HUDEP-2 (cell line): Measurements from ENCODE around the gene SLC25A30.
A peak's percentile ranks its signal among the peaks of the same experiment; 100 is the strongest.
"Not testable (repeated sequence)": the region's sequence is repeated elsewhere in the genome, so short reads cannot be mapped to it uniquely, and the experiment has no call there.

Source experiments
- DNase-seq, 76 experiments: peaks; one replicate each; lab custom pipeline; 2025; ENCODE audit not compliant: unreplicated experiment in 76 of 76; lab: John Stamatoyannopoulos, UW

The SLC25A30 gene

GRCh38 chr13:45369116-45369515 is 49.1 kb downstream of the SLC25A30 start:
- no peak for DNase-seq

- DNase-seq = no peak
These were observed 49.6 kb downstream of the SLC25A30 start for GRCh38 chr13:45368571-45368970.

- no peak for DNase-seq
These were observed 50.2 kb downstream of the SLC25A30 start for GRCh38 chr13:45368005-45368404.

- DNase-seq = peak in 69 of 76 experiments; percentile 3 to 81 (median 49)
These were observed 50.8 kb downstream of the SLC25A30 start for GRCh38 chr13:45367358-45367757.

- DNase-seq = no peak
These were observed 52.7 kb downstream of the SLC25A30 start for GRCh38 chr13:45365558-45365885.

GRCh38 chr13:45364876-45365557 is 53.2 kb downstream of the SLC25A30 start:
- DNase-seq = no peak

GRCh38 chr13:45362939-45363338 is 55.2 kb downstream of the SLC25A30 start:
- peak in 15 of 76 experiments; percentile 1 to 46 (median 17) for DNase-seq

- peak in 16 of 76 experiments; percentile 9 to 67 (median 43) for DNase-seq
These were observed 56.5 kb downstream of the SLC25A30 start for GRCh38 chr13:45361596-45362206.

GRCh38 chr13:45356966-45357672 is 61.1 kb downstream of the SLC25A30 start:
- no peak for DNase-seq

- DNase-seq = no peak
These were observed 64.3 kb downstream of the SLC25A30 start for GRCh38 chr13:45353895-45354294.

- no peak for DNase-seq
These were observed 66.1 kb downstream of the SLC25A30 start for GRCh38 chr13:45352031-45352430.

- DNase-seq = no peak
These were observed 68.0 kb downstream of the SLC25A30 start for GRCh38 chr13:45350152-45350551.

- no peak for DNase-seq
These were observed 68.7 kb downstream of the SLC25A30 start for GRCh38 chr13:45349438-45349837.

- DNase-seq = not testable (repeated sequence)
These were observed 74.1 kb downstream of the SLC25A30 start for GRCh38 chr13:45344064-45344463.
